Chondrocyte (in vitro differentiated cells): ENCODE results near the gene SOX15. TPM values are rescaled to one million over a fixed set of nuclear protein-coding genes. Genes with fewer than 3 reads are reported as not detected.

Experiments
- DNase-seq: peaks from one replicate; pipeline ENCODE4 v3.0.0; 2021; ENCODE audit warnings: mixed read lengths, low spot score
- H3K27ac Mint-ChIP-seq: one replicate; pipeline ENCODE4 v1.8.0; 2021; ENCODE audit warnings: mild to moderate bottlenecking, moderate library complexity, mixed read lengths; ENCODE audit not compliant: unreplicated experiment
- H3K27me3 Mint-ChIP-seq: 2 replicates; pipeline ENCODE4 v1.8.0; 2021; ENCODE audit warnings: low read depth, mixed read lengths
- H3K36me3 Mint-ChIP-seq: 2 replicates; pipeline ENCODE4 v1.8.0; 2021; ENCODE audit warnings: low read depth, mixed read lengths
- H3K4me1 Mint-ChIP-seq: 2 replicates; pipeline ENCODE4 v1.8.0; 2021; ENCODE audit warnings: low read depth, mild to moderate bottlenecking, mixed read lengths
- H3K4me3 Mint-ChIP-seq: one replicate; pipeline ENCODE4 v1.8.0; 2021; ENCODE audit warnings: mild to moderate bottlenecking, moderate library complexity, mixed read lengths; ENCODE audit not compliant: unreplicated experiment
- H3K9me3 Mint-ChIP-seq: 2 replicates; pipeline ENCODE4 v1.8.0; 2021; ENCODE audit warnings: low read depth, mixed read lengths
- CTCF ChIP-seq: fragments of 200-600 bp; sonication (generic); IDR thresholded peaks from 2 replicates; pipeline ENCODE4 v1.5.0; 2021; ENCODE audit warnings: antibody characterized with exemption, mild to moderate bottlenecking, moderate library complexity
- total RNA-seq: library from RNA; stranded (reverse); gene quantifications from 3 replicates; pipeline ENCODE4 v1.2.1, GENCODE V29; 2021

Gene SOX15
- total RNA-seq, 1 donor from 2014 or later: 0.32 TPM

GRCh38 chr17:7588553-7589203 lies 1.2 kb downstream of the SOX15 start:
- no peak overlapping the region for H3K4me3 Mint-ChIP-seq

GRCh38 chr17:7587420-7588151 lies 2.3 kb downstream of the SOX15 start:
- Mint-ChIP-seq H3K27me3 (no peaks in the 10 kb centered on the region), H3K4me1 (peaks cover 51% of the 10 kb centered on the region), H3K27ac (peak overlapping the region; percentile 92), H3K4me3 (peak overlapping the region; percentile 47), H3K9me3 (no peaks in the 10 kb centered on the region), H3K36me3 (peaks cover 16% of the 10 kb centered on the region)
- no peak for TF ChIP-seq CTCF
- no peak for DNase-seq

More at GRCh38 chr17:7588553-7589203, 1.2 kb downstream of the SOX15 start:
- Mint-ChIP-seq H3K9me3 (no peaks in the 10 kb centered on the region), H3K27ac (peak overlapping the region; percentile 92), H3K27me3 (no peaks in the 10 kb centered on the region), H3K4me1 (peaks cover 46% of the 10 kb centered on the region), H3K36me3 (peaks cover 23% of the 10 kb centered on the region)
- no peak for TF ChIP-seq CTCF
- DNase-seq: no peak

- no peak for DNase-seq
Observed at GRCh38 chr17:7586673-7587419, 3.0 kb downstream of the SOX15 start.

GRCh38 chr17:7583253-7584109 lies 6.4 kb downstream of the SOX15 start, which contains the start of gene MPDU1:
MPDU1 (plus strand) TSS chr17:7583852; CDS start chr17:7583863, 11 bp downstream.
- Mint-ChIP-seq H3K4me1 (peaks cover 60% of the 10 kb centered on the region), H3K27ac (peak within 1 kb of the TSS; percentile 100), H3K36me3 (peaks cover 12% of the 10 kb centered on the region), H3K27me3 (no peaks in the 10 kb centered on the region), H3K9me3 (no peaks in the 10 kb centered on the region), H3K4me3 (peak within 1 kb of the TSS; percentile 95)
- peak; percentile 99 for DNase-seq
- TF ChIP-seq CTCF: no peak

More at GRCh38 chr17:7586673-7587419, 3.0 kb downstream of the SOX15 start:
- Mint-ChIP-seq H3K36me3 (peaks cover 14% of the 10 kb centered on the region), H3K4me3 (peak overlapping the region; percentile 47), H3K27me3 (no peaks in the 10 kb centered on the region), H3K27ac (peak overlapping the region; percentile 92), H3K9me3 (no peaks in the 10 kb centered on the region), H3K4me1 (peaks cover 58% of the 10 kb centered on the region)
- TF ChIP-seq CTCF: no peak
